Upper lobe of left lung (tissue), 4 donors: ENCODE measurements around the gene RTL10.

Experiments used
- CTCF ChIP-seq, 6 experiments: fragments of 450-650 bp in 4 of 6; fragments of 200-600 bp in 2 of 6; sonication (generic) in 2 of 6; IDR thresholded peaks; one replicate each; pipeline ENCODE4 v1.5.1; 2016 to 2019; ENCODE audit warnings: antibody characterized with exemption in 6 of 6
- EP300 ChIP-seq, 4 donors: sonication (generic); formaldehyde crosslinking; IDR thresholded peaks; one replicate each; pipeline ENCODE4 v1.5.1; 2017; ENCODE audit warnings: antibody characterized with exemption in 4 of 4, control low read depth in 2 of 4
- POLR2A ChIP-seq, 4 donors: fragments of 450-650 bp; IDR thresholded peaks; one replicate each; pipeline ENCODE4 v1.5.1; 2016 to 2017; ENCODE audit warnings: antibody characterized with exemption in 4 of 4, mild to moderate bottlenecking in 2 of 4
- POLR2AphosphoS5 ChIP-seq, 2 donors: sonication (generic); formaldehyde crosslinking; IDR thresholded peaks; one replicate each; pipeline ENCODE4 v1.5.1; 2017; ENCODE audit warnings: antibody characterized with exemption in 2 of 2

- peak in 1 of 6 experiments; percentile 12 for TF ChIP-seq CTCF (IDR thresholded peaks at IDR 0.05)
- TF ChIP-seq POLR2A (IDR thresholded peaks at IDR 0.05) = no peak
- TF ChIP-seq EP300 (IDR thresholded peaks at IDR 0.05) = no peak
- TF ChIP-seq POLR2AphosphoS5 (IDR thresholded peaks at IDR 0.05) = peak in 1 of 2 donors; percentile 47
Measured at GRCh38 chr22:19874307-19875060, 19.8 kb upstream of the RTL10 start.
